AG09309 (cell line): ENCODE data around the gene DNAJC6.

Experiments
- DNase-seq: peaks from one replicate; pipeline ENCODE4 v3.0.0-alpha.2; 2010; ENCODE audit warnings: low read depth
- H3K4me3 ChIP-seq: 2 replicates; pipeline ENCODE4 v1.5.1; 2011; ENCODE audit warnings: mild to moderate bottlenecking, low read depth, low read length, moderate library complexity; ENCODE audit not compliant: control insufficient read depth
- CTCF ChIP-seq: IDR thresholded peaks from 2 replicates; pipeline ENCODE4 v1.5.1; 2011; ENCODE audit warnings: mild to moderate bottlenecking, low read depth, low read length, inconsistent platforms; ENCODE audit not compliant: insufficient read depth, control insufficient read depth; ENCODE audit errors: missing control alignments

The DNAJC6 gene

GRCh38 chr1:65316233-65316632 lies 6.9 kb downstream of the DNAJC6 start:
- no peak overlapping the region for H3K4me3 ChIP-seq
- no peak for TF ChIP-seq CTCF
- DNase-seq, result no peak

- DNase-seq, result no peak
- no peak overlapping the region for H3K4me3 ChIP-seq
- no peak for TF ChIP-seq CTCF
These were observed 8.7 kb downstream of the DNAJC6 start for GRCh38 chr1:65317866-65318653.

- TF ChIP-seq CTCF, result no peak
- H3K4me3 ChIP-seq, result no peak overlapping the region
- no peak for DNase-seq
These were observed 9.8 kb downstream of the DNAJC6 start for GRCh38 chr1:65319141-65319540.

- H3K4me3 ChIP-seq, result no peak overlapping the region
- TF ChIP-seq CTCF, result no peak
- DNase-seq, result no peak
These were observed 10.4 kb downstream of the DNAJC6 start for GRCh38 chr1:65319754-65320153.

GRCh38 chr1:65321879-65322278 lies 12.5 kb downstream of the DNAJC6 start:
- no peak for TF ChIP-seq CTCF
- no peak overlapping the region for H3K4me3 ChIP-seq
- no peak for DNase-seq

- H3K4me3 ChIP-seq, result no peak overlapping the region
- TF ChIP-seq CTCF, result no peak
- no peak for DNase-seq
These were observed 13.9 kb downstream of the DNAJC6 start for GRCh38 chr1:65323246-65323645.
